Stimulated activated CD8-positive, alpha-beta memory T cell treated with anti-CD3 and anti-CD28 coated beads, Interleukin-12 subunit alpha, Interleukin-12 subunit beta, amount 100 ng/mL, for 1 hour (primary cell): Measurements from ENCODE around the gene BTBD6.
"Not testable (repeated sequence)": the region's sequence is repeated elsewhere in the genome, so short reads cannot be mapped to it uniquely, and the experiment has no call there.

ENCODE experiments used
- DNase-seq: peaks from one replicate; pipeline ENCODE4 v3.0.0-alpha.2; 2020; ENCODE audit warnings: low read depth

Gene BTBD6

DNA sequence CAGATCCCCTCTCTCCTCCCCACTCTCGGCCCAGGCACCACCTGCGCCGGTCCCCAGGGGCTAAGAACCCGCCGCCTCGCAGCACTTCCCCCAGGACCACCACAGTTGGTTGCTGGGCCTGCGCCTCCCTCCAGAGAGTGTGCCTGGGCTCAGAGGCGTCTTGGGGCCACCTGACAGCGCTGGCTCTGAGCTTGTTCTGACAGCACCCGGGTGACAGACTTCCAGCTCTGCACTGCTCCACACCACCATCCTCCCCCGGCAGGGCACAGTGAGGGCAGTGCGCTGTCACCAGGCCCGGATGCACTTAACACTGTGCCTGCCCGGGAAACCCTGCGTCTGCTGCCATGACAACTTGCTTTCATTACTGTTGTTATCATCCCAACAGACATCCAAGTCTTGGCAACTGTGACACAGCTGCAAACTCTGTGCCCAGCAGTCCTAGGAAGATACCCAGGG, 45.8 kb downstream of the BTBD6 start:
- peak; percentile 30 for DNase-seq

DNA sequence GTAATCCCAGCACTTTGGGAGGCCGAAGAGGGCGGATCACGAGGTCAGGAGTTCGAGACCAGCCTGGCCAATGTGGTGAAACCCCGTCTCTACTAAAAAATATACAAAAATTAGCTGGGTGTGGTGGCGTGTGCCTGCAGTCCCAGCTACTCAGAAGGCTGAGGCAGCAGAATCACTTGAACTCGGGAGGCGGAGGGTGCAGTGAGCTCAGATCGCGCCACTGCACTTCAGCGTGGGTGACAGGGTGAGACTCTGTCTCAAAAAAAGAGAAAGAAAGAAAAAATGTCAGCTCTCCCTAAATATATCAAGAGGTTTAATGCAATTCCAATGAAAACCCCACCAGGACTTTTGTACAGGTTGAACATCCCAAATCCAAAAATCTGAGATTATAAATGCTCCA, 49.0 kb downstream of the BTBD6 start:
- not testable (repeated sequence) for DNase-seq

DNA sequence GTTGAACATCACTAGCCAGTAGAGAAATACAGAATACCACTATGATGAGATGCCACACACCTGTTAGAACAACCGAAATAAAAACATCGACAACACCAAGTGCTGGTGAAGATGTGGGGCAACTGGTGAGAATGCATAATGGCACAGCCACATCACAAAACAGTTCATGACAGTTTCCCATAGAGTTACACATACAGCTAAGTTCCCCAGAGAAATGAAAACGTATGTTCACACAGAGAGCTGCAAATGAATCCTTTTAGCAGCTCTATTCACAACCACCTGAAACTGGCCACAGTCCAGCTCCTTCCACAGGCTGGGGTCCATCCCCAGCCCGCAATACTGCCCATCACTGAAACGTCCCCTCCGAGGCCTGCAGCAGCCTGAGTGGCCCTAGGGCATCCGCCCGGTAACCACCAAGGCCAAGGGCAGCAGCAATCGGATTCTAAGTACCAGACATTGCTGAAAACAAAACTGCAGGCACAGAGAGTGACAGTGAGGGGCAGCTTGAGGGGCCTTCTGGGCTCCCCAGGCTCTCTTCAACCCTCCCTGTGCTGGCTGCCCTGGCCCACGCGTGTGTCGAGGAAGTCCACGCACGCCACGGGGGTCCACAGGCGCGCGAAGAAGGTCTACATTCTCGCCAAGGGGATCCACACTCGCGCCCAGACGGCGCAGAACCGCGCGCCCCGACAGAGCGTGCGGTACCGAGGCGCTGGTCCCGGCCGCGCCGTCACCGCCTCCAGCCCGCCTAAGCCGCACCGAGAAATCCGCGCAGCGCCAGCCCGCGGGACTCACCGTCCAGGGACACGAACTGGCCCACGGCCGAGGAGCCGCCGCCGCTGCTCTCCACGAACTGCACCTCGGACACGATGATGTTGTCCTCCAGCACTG, 51.6 kb downstream of the BTBD6 start:
- no peak for DNase-seq
